ENCODE results near the gene ELF2.
"Not testable (repeated sequence)": the region's sequence is repeated elsewhere in the genome, so short reads cannot be mapped to it uniquely, and the experiment has no call there.

The ELF2 gene

DNA sequence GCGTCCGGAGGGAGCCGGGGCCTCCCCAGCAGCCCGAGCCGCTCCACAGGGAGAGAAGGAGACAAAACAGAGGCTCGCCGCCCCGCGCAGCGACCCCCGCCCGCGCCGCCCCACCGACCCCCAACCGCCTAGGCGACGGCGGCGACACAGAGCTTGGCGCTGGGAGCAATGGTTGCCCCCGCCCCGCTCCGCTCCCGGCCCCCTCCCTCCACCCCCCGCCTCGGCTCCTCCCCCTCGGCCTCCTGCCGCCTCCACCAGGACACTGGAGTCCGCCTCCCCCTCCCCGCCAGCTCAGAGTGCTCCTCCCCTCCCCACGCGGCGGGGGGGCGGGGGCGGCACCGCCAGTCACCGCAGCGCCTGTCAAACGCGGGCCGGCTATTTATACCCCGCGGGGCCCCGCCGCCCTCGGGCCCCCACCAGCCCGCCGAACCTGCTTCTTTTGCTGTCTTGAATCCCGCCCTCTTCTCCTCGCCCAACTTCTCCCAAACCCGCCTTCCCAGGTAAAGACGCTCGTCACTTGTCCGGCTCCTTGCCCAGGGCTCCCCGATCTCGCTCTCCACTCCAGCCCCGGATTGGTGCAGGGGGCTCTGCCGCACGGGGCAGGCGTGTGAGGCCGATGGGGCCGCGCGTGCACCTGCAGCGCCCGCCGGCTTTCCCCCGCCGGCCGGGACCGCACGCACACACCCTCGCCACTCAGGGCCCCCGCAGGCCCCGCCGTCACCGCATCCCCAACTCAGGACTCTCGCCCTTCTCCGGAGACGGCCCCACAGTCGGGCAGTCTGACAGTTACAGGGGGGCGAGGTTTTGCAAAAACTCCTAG lies at the start of gene ELF2:
Gene ELF2, minus strand, starts transcription at position 170 of the 820 bp plus-strand sequence. CDS start 39,517 bp downstream, outside the sequence.
- peak; percentile 86 for DNase-seq (ENCODE audit: low read depth)

DNA sequence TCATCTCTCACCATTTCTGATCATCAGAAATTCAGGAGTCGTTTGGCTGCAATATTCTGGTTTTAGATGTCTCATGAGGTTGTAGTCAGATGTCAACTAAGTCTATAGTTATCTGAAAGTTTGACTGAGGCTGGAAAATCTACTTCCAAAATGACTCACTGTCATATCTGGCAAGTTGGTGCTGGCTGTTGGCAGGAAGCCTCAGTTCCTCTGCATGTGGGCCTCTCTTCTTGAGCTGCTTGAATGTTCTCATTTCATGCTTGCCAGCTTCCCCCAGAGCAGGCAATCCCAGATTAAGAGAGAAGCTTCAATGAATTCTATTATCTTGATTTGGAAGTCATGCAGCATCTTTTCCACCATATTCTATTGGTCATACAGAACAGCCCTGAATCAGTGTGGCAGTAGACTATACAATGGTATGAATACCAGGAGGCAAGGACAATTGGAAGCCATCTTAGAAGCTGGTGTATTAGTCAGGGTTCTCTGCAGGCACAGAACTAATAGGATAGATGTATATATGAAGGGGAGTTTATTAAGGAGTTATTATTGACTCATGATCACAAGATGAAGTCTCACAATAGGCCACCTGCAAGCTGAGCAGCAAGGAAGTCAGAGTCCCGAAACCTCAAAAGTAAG lies 46.8 kb upstream of the ELF2 start:
- DNase-seq (ENCODE audit: low read depth): peak; percentile 77

DNA sequence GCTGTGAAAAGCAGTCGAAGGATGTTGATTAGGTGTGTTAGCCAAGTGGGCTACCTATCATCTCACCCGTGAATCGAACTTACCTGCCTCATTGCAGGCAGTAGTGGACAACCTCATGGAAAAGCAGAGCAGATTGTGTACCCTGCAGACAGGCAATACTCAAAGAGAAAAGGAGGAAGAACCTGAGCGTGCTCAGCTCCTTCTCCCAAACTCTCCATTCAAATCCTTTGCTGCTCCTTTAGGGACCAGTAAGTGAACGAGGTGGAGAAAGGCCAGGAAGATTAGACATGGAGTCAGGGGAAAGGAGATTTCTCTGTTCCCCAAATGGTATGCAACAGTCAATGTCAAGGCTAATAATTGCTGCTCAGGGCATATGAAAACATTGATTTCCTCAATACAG lies 45.2 kb upstream of the ELF2 start:
- no peak for DNase-seq (ENCODE audit: low read depth)

DNA sequence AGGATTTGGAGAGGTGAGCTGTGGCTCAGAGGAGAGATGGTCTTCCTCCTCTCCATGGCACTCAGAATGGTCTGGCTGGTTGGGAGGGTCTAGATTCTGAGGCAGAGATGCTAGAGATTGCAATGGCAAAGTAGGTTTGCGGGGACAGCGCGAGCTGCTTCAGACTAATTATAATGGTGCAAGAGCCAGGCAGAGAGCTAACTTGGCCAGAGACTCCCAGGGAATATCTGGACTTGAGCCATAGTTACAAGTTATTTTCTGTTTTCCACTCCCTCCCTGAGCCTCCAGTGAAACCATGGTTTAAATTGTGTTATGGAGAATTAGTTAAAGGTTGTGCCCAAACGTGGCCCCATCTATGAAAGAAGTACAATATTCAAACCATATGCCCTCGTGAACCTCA lies 44.7 kb upstream of the ELF2 start:
- DNase-seq (ENCODE audit: low read depth): no peak

DNA sequence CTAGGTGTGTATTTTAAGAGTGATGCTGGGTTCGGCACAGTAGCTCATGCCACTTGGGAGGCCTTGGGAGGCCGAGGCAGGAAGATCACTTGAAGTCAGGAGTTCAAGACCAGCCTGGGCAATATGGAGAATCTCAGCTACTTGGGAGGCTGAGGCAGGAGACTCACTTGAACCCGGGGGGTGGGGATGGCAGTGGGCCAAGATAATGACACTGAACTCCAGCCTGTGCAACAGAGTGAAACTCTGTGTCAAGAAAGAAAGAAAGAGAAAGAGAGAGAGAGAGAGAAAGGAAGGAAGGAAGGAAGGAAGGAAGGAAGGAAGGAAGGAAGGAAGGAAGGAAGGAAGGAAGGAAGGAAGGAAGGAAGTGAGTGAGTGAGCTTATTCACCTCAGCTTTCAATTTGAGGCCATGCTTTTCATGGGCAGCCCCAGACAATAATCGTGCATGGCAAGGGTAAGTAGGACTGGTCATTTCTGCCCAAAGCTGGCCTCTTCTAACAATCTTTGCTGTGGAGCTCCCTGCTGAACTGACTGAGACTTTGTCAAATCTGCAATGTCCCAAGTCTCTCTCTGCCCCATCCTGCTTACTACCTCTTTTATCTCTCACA lies 42.5 kb upstream of the ELF2 start:
- no peak for DNase-seq (ENCODE audit: low read depth)

DNA sequence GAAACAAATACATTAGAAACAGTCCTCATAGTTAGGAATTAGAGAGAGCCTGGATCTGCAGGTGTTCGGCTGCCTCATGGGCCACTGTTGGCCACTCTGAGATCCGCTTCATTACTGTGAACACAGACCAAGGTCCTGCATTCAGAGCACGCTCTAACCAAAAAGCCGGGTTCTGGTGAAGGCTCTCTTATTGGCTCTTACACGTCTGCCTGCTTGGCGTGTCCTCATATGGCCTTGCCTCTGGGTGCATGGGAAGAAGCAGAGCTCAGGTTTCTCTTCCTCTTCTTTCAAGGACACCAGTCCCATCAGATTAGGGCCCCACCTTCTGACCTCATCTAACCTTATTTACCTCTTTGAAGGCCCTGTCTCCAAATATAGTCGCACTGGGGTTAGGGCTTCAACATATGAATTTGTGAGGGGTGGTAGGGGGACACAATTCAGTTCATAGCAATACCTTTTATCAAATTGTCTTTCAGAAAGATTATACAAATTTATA lies 37.1 kb upstream of the ELF2 start:
- DNase-seq (ENCODE audit: low read depth): no peak

DNA sequence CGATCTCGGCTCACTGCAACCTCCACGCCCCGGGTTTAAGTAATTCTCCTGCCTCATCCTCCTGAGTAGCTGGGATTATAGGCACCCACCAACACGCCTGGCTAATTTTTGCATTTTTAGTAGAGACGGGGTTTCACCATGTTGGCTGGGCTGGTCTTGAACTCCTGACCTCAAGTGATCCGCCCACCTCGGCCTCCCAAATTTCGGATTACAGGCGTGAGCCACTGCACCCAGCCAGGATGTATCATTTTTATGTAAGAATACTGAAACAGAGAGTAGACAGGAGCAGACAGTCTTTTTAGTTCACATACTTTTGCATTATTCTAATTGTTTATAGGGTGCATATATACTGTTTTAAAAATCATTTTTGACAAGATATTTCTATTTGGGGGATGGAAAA lies 36.6 kb upstream of the ELF2 start:
- not testable (repeated sequence) for DNase-seq (ENCODE audit: low read depth)

DNA sequence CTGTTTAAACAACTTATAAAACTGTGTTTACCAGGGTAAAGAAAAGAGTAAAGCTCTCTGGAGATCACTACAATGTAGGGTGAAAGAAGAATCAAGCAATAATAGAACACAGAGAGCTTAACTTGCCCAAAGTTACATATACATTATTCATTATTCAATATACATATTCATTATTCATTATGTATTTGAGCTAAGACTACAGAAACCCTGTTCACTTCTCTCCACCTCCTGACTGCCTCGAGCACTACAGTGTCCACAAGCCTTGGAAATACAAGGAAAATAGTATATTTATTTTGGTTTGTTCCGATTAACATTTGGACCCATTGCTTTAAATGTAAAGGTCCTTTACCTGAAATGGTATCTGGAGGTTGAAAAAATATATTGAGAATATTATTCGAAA lies 35.9 kb upstream of the ELF2 start:
- no peak for DNase-seq (ENCODE audit: low read depth)

DNA sequence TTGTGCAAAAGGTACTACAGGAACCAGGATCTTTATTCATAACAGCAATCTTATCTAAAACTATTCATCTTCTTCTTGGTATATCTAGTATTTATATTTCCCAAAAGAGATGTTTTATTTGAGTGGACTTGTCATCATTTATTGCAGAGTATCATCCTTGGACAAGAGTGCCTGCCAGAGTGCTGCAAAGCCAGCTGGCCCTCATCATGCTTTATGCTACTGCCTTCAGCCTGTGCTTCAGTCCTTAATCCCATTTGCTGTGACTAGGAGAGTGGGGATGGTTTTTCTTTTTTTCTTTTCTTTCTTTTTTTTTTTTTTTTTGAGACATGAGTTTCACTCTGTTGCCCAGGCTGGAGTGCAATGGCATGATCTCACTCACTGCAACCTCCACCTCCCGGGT lies 33.5 kb upstream of the ELF2 start:
- DNase-seq (ENCODE audit: low read depth): no peak

DNA sequence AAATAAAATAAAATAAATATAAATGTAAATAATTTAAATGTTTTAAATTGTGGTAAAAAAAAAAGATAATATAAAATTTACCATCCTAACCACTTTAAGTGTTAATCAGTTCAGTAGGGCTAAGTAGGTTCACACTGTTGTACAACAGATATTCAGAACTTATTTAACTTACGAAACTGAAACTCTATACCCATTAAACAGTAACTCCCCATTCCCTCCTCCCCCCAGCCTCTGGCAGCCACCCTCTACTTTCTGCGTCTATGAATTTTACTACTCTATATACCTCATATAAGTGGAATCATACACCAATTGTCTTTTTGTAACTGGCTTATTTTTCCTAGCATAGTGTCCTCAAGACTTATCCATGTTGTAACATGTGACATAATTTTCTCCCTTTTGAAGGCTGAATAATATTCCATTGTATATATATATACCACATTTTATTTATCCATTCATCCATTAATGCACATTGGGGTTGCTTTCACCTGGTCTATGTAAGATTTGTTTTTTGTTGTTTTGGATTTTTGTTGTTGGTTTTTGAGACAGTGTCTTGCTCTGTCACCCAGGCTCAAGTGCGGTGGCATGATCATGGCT lies 32.5 kb upstream of the ELF2 start:
- DNase-seq (ENCODE audit: low read depth): no peak

DNA sequence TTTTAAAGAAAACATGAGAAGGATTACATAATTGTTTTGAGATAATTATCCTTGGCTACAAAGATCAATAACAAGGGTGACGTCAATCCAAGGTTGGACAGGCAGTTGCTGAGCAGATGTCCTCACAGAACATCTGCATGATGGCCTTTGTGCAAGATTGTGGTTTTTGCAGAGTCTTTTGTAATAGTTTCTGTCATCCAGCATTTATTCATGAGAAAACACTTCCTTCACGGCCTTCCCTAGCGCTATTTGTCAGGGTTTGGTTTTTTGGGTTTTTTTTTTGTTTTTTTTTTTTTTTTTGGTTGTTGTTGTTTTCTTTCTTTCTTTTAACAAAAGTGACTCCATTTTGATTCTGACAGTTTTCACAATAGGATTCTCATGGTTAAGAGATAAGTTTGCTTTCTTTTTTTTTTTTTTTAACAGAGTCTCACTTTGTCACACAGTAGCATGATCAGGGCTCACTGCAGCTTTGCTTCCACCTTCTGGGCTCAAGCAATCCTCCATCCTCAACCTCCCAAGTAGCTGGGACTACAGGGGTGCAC lies 31.5 kb upstream of the ELF2 start:
- peak; percentile 75 for DNase-seq (ENCODE audit: low read depth)

DNA sequence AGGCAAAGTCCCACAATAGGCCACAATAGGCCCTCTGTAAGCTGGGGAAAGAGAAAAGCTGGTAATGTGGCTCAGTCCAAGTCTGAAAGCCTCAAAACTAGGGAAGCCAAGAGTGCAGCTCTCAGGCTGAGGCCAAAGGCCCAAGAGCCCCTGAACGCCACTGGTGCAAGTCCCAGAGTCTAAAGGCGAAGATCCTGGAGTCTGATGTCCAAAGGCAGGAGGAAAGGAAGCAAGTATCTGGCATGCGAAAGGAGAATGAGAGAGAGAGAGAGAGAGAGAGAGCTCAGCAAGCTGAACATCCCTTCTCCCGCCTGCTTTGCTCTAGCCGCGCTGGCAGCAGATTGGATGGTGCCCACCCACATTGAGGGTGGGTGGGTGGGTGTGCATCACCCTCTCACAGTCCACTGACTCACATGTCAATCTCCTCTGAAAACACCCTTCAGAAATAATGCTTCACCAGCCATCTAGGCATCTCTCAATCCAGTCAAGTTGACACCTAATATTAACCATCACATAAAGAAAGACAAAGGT lies 30.9 kb upstream of the ELF2 start:
- DNase-seq (ENCODE audit: low read depth): no peak

DNA sequence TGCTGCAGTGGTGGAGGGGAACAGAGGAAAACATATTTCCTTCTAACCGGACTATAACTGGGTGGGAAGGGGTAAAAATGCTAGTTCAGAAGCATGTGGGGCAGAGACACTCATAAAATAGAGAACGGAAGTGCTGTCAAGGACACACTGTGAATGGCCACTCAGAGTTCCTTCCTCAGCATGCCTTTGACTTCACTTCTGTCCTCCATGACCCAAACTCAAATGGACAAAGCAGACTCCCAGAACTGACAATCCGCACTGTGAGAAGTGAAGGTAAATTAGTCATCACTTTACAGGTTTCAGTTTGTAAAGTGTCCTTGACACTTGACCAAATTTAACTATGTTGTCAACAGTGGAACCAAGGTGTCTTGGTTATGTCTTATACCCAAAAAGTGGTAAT lies 30.2 kb upstream of the ELF2 start:
- DNase-seq (ENCODE audit: low read depth): no peak

DNA sequence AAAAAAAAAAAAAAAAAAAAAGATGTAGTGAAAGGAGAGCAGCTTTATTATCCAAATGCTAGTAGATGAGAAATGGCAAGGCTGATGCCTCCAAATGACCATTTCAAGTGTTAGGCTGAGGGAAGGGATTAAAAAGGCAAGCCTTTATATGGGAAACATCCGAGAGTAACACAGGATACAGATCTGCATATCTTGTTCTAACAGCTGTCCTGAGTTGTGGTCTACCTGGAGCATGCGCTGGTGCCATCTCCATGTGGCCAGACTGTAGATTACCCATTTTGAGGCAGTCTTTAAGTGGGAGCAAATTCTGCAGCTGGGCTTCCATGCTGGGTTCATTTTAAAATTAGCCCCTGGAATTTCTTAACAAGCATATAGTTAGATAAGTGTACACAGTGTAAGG lies 26.0 kb upstream of the ELF2 start:
- no peak for DNase-seq (ENCODE audit: low read depth)

DNA sequence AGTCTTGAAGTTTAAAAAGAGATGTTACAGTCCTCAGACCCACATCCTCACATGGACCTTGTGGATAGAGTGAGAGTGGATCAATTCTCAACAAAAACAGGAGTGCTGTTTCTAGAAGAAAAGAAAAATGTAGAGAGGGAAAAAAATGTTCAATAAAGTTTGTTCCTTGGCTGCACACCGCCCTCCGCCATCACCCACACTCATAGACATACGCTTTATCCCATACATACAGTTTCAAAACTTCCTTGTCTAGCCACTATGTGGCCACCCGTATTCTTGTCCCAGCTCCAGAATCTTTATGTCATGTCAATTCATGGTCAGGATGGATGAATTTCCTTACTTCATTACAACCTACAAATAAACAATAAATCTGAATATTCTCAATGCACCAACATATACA lies 23.5 kb upstream of the ELF2 start:
- no peak for DNase-seq (ENCODE audit: low read depth)

DNA sequence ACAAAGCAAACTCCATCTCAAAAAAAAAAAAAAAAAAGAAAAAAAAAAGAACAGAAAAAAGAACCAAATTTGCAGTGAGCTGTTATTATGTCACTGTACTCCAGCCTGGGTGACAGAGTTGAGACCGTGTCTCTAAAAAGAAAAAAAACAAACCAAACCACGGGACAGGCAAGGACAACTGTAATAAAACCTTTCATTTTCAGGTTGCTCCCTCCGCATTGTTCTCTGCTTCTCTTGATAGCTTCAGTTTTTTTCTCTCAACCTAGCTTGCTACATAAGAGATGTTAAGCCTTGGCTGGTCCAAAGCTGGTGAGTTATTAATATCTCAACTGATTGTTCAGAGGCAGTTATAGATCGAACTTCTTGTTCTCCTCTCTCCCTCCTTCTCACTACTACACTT lies 23.1 kb upstream of the ELF2 start:
- DNase-seq (ENCODE audit: low read depth): no peak

DNA sequence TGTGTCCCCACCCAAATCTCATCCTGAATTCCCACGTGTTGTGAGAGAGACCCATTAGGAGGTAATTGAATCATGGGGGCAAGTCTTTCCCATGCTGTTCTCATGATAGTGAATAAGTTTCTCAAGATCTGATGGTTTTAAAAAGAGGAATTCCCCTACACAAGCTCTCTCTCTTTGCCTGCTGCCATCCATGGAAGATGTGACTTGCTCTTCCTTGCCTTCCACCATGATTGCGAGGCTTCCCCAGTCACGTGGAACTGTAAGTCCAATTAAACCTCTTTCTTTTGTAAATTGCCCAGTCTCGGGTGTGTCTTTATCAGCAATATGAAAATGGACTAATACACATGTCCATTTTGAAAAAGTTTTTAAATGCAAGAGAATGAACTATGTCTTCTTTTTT lies 20.2 kb upstream of the ELF2 start:
- not testable (repeated sequence) for DNase-seq (ENCODE audit: low read depth)

DNA sequence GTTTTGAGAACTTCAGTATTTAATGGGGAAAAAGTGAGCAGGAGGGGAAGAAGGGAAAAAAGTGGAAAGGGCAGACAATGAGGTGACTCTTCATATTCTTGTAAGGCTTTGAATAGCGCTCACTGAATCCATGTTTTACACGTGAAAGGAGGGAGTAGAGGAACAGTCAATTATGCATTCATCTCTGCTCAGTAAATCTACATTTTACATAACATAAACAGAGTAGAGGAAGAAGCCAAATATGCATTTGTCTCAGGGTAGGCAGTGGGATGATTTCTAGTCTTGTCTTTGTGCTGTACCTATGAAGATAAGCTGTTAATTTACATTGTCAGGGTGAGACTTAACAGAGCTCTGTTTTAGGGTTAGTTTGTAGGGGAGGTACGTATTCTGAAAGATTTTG lies 19.4 kb upstream of the ELF2 start:
- no peak for DNase-seq (ENCODE audit: low read depth)

DNA sequence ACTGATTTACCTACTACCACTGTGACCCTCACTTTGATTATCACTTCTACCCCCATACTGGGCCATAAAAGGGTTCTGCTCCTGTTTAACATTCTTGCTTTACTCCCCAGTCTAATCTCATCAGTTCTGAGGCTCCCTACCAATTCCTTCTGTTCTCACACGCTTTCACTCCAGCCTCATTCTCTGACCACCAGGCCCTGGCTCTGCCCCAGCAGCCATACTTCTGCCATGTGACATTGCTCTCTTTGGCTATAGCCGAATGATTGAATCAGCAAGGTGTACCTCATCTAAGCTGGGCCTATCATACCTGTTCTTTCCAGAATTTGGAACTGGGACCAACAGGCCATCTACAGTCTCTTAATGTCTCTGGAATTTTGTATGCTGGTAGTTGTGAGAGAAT lies 14.4 kb upstream of the ELF2 start:
- DNase-seq (ENCODE audit: low read depth): no peak

DNA sequence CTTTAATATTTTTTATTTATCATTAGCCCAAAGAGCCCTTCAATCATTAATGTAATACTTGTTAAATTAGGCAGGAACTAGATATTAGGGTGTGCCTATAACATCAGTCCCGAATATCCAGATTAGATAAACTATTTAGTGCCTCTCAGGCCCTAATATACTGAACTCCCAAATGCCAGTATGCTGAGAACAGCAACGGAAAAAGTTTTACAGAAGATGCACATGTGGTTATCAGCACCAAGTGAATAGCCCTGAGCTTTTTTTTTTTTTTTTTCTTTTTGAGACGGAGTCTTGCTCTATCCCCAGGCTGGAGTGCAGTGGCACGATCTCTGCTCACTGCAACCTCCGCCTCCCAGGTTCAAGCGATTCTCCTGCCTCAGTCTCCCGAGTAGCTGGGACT lies 13.0 kb upstream of the ELF2 start:
- no peak for DNase-seq (ENCODE audit: low read depth)

DNA sequence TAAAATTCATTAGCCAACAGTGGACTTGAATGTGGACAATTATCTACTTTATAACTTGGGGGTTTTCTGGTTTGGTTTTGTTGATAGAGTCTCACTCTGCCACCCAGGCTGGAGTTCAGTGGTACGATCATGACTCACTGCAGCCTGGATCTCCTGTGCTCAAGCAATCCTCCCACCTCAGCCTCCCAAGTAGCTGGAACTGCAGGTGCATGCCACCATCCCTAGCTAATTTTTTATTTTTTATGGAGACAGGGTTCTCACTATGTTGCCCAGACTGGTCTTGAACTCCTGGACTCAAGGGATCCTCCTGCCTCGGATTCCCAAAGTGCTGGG lies 12.4 kb upstream of the ELF2 start:
- DNase-seq (ENCODE audit: low read depth): no peak

DNA sequence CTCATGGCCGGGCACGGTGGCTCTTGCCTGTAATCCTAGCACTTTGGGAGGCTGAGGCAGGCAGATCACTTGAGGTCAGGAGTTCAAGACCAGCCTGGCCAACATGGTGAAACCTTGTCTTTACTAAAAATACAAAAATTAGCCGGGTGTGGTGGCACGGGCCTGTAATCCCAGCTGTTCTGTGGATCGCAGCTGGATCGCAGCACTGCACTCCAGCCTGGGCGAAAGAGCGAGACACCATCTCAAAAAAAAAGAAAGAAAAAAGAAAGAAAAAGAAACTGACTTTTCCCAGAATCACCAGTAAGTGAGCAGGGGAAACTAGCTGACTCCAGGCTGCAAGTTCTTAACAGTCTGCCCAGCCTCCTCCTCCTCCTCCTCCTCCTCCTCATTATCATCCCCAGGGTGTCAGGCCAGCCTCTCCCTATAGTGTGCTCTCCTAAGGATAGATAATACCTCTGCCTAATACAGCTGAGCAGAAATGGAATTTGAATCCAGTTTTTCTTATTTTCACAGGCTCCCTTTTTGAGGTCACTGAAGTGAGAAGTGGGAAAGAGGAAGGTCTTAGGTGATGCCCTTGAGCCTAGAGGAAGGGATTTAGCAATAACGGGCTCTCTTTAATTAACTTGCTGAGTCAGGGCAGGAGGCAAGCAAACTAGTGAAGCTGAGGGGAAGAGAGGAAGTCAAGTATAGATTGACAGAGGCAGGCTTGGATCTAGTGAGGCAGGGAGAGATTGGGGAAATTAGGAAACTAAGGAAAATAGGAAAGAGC lies 11.8 kb upstream of the ELF2 start:
- no peak for DNase-seq (ENCODE audit: low read depth)
